HCT116 (cell line): Measurements from ENCODE around the gene WWOX. TPM values are rescaled to one million over a fixed set of nuclear protein-coding genes. Genes with fewer than 3 reads are reported as not detected.

Experiments
- ATAC-seq: fragments of 200-7000 bp; cut with Tn5 transposase; 2 replicates; pipeline ENCODE4 v1.9.1; 2020; ENCODE audit warnings: mild to moderate bottlenecking, moderate library complexity
- BruUV-seq: library from RNA; stranded (reverse); fragments of 400-500 nt; replicated peaks from 2 replicates; lab custom pipeline; 2021; lab: Mats Ljungman, UMichigan
- CTCF ChIA-PET: fragments of 300-600 bp; sonication (Branson Sonifier 250); formaldehyde crosslinking; loops from one replicate; lab custom pipeline; 2021; ENCODE audit warnings: antibody characterized with exemption; lab: Charles Lee
- POLR2A ChIA-PET: fragments of 300-600, 350-600 bp; sonication (Branson Sonifier 250); formaldehyde crosslinking; loops from one replicate; lab custom pipeline; 2021; ENCODE audit warnings: antibody characterized with exemption; lab: Charles Lee
- RAD21 ChIA-PET, 2 experiments: fragments of 300-600 bp; sonication (Branson Sonifier 250); formaldehyde crosslinking; loops; one replicate each; lab custom pipeline; 2023; ENCODE audit warnings: low total read pairs in 2 of 2; ENCODE audit not compliant: uncharacterized antibody in 2 of 2, unreplicated experiment in 2 of 2, low non-redundant PET in 1 of 2; lab: Charles Lee
- DNase-seq: peaks from one replicate; pipeline ENCODE4 v3.0.0-alpha.2; 2010; ENCODE audit warnings: low read depth, low spot score
- H2AFZ ChIP-seq: fragments of 200-600 bp; shearing (Covaris generic), sonication (generic); 2 replicates; pipeline ENCODE4 v1.6.1; 2017; ENCODE audit warnings: low read depth, mixed run types, mixed read lengths, antibody characterized with exemption, low read length; ENCODE audit not compliant: poor library complexity, severe bottlenecking
- H3K27ac ChIP-seq: 2 replicates; pipeline ENCODE4 v1.5.1; 2012; ENCODE audit warnings: low read depth, low read length
- H3K27me3 ChIP-seq: fragments of 200-600 bp; sonication (generic); 2 replicates; pipeline ENCODE4 v1.6.1; 2016; ENCODE audit warnings: mixed run types, low read length, mixed read lengths; ENCODE audit not compliant: insufficient read depth
- H3K36me3 ChIP-seq, 2 experiments: fragments of 200-500 bp in 1 of 2; fragments of 200-600 bp in 1 of 2; sonication (Bioruptor generic) in 1 of 2; sonication (generic) in 1 of 2; 2 replicates each; pipeline versions ENCODE4 v1.5.1 to v1.6.1; 2014 to 2016; ENCODE audit warnings: low read length in 2 of 2, inconsistent platforms in 1 of 2, mixed read lengths in 1 of 2, mixed run types in 1 of 2; ENCODE audit not compliant: insufficient read depth in 2 of 2, control insufficient read depth in 1 of 2
- H3K4me1 ChIP-seq, 2 experiments: fragments of 200-600 bp in 1 of 2; sonication (generic) in 1 of 2; 2 replicates each; pipeline versions ENCODE4 v1.5.1 to v1.6.1; 2012 to 2017; ENCODE audit warnings: low read length in 2 of 2, inconsistent platforms in 1 of 2, mild to moderate bottlenecking in 1 of 2, mixed read lengths in 1 of 2, mixed run types in 1 of 2, moderate library complexity in 1 of 2; ENCODE audit not compliant: insufficient read depth in 2 of 2, control insufficient read depth in 1 of 2
- H3K4me2 ChIP-seq: fragments of 200-600 bp; sonication (generic); 2 replicates; pipeline ENCODE4 v1.6.1; 2017; ENCODE audit warnings: mixed run types, low read length, mixed read lengths
- H3K4me3 ChIP-seq, 2 experiments: fragments of 200-600 bp in 1 of 2; sonication (generic) in 1 of 2; replicated peaks in 1 of 2; 2 replicates each; pipeline ENCODE4 v1.5.1; 2011 to 2016; ENCODE audit warnings: low read length in 2 of 2, control low read depth in 1 of 2, low read depth in 1 of 2, mild to moderate bottlenecking in 1 of 2, mixed read lengths in 1 of 2, mixed run types in 1 of 2
- H3K79me2 ChIP-seq: fragments of 200-600 bp; sonication (generic); 2 replicates; pipeline ENCODE4 v1.6.1; 2017; ENCODE audit warnings: mild to moderate bottlenecking, mixed run types, low read length, moderate library complexity, mixed read lengths; ENCODE audit not compliant: insufficient read depth
- H3K9ac ChIP-seq: fragments of 200-600 bp; sonication (generic); 2 replicates; pipeline ENCODE4 v1.6.1; 2016; ENCODE audit warnings: low read length, mixed read lengths
- H3K9me2 ChIP-seq: fragments of 200-600 bp; sonication (generic), shearing (Covaris generic); 2 replicates; pipeline ENCODE4 v1.6.1; 2017; ENCODE audit warnings: mixed run types, mild to moderate bottlenecking, moderate library complexity; ENCODE audit not compliant: insufficient read depth
- H3K9me3 ChIP-seq, 2 experiments: fragments of 200-500 bp in 1 of 2; fragments of 200-600 bp in 1 of 2; sonication (Bioruptor generic) in 1 of 2; sonication (generic) in 1 of 2; 2 replicates each; pipeline ENCODE4 v1.6.1; 2014 to 2017; ENCODE audit warnings: low read length in 2 of 2, mixed read lengths in 2 of 2, inconsistent platforms in 1 of 2, low read depth in 1 of 2, mild to moderate bottlenecking in 1 of 2, mixed run types in 1 of 2, moderate library complexity in 1 of 2; ENCODE audit not compliant: control insufficient read depth in 1 of 2, insufficient read depth in 1 of 2
- H4K20me1 ChIP-seq: fragments of 200-600 bp; sonication (generic), shearing (Covaris generic); 2 replicates; pipeline ENCODE4 v1.6.1; 2017; ENCODE audit warnings: mixed run types, mild to moderate bottlenecking, moderate library complexity; ENCODE audit not compliant: insufficient read depth
- CEBPB ChIP-seq: IDR thresholded peaks from 2 replicates; pipeline ENCODE4 v1.6.1; 2012; ENCODE audit warnings: low read depth
- ELF1 ChIP-seq: IDR thresholded peaks from 2 replicates; pipeline ENCODE4 v1.6.1; 2012; ENCODE audit warnings: low read depth, borderline replicate concordance
- EZH2phosphoT487 ChIP-seq: fragments of 200-600 bp; IDR thresholded peaks from 2 replicates; pipeline ENCODE4 v1.6.1; 2018; ENCODE audit warnings: antibody characterized with exemption, borderline replicate concordance
- FOSL1 ChIP-seq: IDR thresholded peaks from 2 replicates; pipeline ENCODE4 v1.6.1; 2012; ENCODE audit warnings: low read depth
- JUND ChIP-seq: IDR thresholded peaks from 2 replicates; pipeline ENCODE4 v1.6.1; 2012
- MAX ChIP-seq: IDR thresholded peaks from 2 replicates; pipeline ENCODE4 v1.6.1; 2012
- POLR2A ChIP-seq: IDR thresholded peaks from 2 replicates; pipeline ENCODE4 v1.7.0; 2011; ENCODE audit warnings: borderline replicate concordance; ENCODE audit not compliant: insufficient read depth, insufficient read length; ENCODE audit errors: extremely low read depth
- POLR2AphosphoS5 ChIP-seq: IDR thresholded peaks from 2 replicates; pipeline ENCODE4 v1.6.1; 2011; ENCODE audit warnings: mild to moderate bottlenecking, low read depth, low read length, moderate library complexity
- REST ChIP-seq: IDR thresholded peaks from 2 replicates; pipeline ENCODE4 v1.6.1; 2012; ENCODE audit warnings: low read depth
- TCF7L2 ChIP-seq: IDR thresholded peaks from 2 replicates; pipeline ENCODE4 v1.7.0; 2011; ENCODE audit warnings: borderline replicate concordance, inconsistent platforms; ENCODE audit not compliant: insufficient read depth, insufficient read length; ENCODE audit errors: extremely low read depth
- YY1 ChIP-seq: IDR thresholded peaks from 2 replicates; pipeline ENCODE4 v1.6.1; 2011; ENCODE audit warnings: low read length, low read depth, moderate library complexity, mild to moderate bottlenecking; ENCODE audit not compliant: insufficient replicate concordance; ENCODE audit errors: extremely low read depth
- ZFX ChIP-seq: fragments of 450-650 bp; IDR thresholded peaks from 2 replicates; pipeline ENCODE4 v1.6.1; 2017
- intact Hi-C: fragments of 100-400 bp; cut with micrococcal nuclease; formaldehyde crosslinking; loops from 2 replicates; pipeline ENCODE4 v1.10.0; 2022
- total RNA-seq: library from RNA; stranded (reverse); gene quantifications from one replicate; pipeline ENCODE4 v1.2.1, GENCODE V29; 2021; ENCODE audit not compliant: unreplicated experiment
- TF ChIP-seq, protein P1 (sequence below), 3 experiments: fragments of 200-600 bp in 1 of 3; sonication (generic) in 1 of 3; IDR thresholded peaks in 2 of 3; conservative IDR thresholded peaks in 1 of 3; 2 replicates each; pipeline ENCODE4 v1.5.1; 2012 to 2017; ENCODE audit warnings: low read depth in 2 of 3, low read length in 2 of 3, antibody characterized with exemption in 1 of 3, borderline replicate concordance in 1 of 3, control low read depth in 1 of 3, mild to moderate bottlenecking in 1 of 3, mixed read lengths in 1 of 3, mixed run types in 1 of 3, moderate library complexity in 1 of 3; ENCODE audit not compliant: insufficient read depth in 1 of 3

The WWOX gene
- total RNA-seq, 1 experiment from 2014 or later: 13.7 TPM

- Histone ChIP-seq H3K27ac (no peak overlapping the region), H2AFZ (no peak overlapping the region), H3K36me3 (no peaks in the 10 kb centered on the region), H3K27me3 (no peaks in the 10 kb centered on the region), H3K4me3 (no peak overlapping the region), H3K4me2 (no peak overlapping the region), H3K9me3 (no peaks in the 10 kb centered on the region), H4K20me1 (no peaks in the 10 kb centered on the region), H3K4me1 (no peaks in the 10 kb centered on the region), H3K9ac (no peak overlapping the region), H3K9me2 (no peaks in the 10 kb centered on the region), H3K79me2 (no peaks in the 10 kb centered on the region)
- TF ChIP-seq JUND: no peak
- TF ChIP-seq ZFX: no peak
- no peak for TF ChIP-seq POLR2A
- TF ChIP-seq POLR2AphosphoS5: no peak
- TF ChIP-seq FOSL1: no peak
- TF ChIP-seq ELF1: no peak
- TF ChIP-seq EZH2phosphoT487: no peak
- TF ChIP-seq MAX: no peak
- TF ChIP-seq, protein P1, sequence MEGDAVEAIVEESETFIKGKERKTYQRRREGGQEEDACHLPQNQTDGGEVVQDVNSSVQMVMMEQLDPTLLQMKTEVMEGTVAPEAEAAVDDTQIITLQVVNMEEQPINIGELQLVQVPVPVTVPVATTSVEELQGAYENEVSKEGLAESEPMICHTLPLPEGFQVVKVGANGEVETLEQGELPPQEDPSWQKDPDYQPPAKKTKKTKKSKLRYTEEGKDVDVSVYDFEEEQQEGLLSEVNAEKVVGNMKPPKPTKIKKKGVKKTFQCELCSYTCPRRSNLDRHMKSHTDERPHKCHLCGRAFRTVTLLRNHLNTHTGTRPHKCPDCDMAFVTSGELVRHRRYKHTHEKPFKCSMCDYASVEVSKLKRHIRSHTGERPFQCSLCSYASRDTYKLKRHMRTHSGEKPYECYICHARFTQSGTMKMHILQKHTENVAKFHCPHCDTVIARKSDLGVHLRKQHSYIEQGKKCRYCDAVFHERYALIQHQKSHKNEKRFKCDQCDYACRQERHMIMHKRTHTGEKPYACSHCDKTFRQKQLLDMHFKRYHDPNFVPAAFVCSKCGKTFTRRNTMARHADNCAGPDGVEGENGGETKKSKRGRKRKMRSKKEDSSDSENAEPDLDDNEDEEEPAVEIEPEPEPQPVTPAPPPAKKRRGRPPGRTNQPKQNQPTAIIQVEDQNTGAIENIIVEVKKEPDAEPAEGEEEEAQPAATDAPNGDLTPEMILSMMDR (IDR thresholded peaks at IDR 0.05 in 2 of 3, conservative IDR thresholded peaks at IDR 0.05 in 1 of 3; ENCODE audit: borderline replicate concordance in 1 of 3, insufficient read depth in 1 of 3, low read depth in 2 of 3, low read length in 2 of 3): no peak
- no peak for TF ChIP-seq TCF7L2
- TF ChIP-seq REST: no peak
- TF ChIP-seq YY1: no peak
- TF ChIP-seq CEBPB: no peak
- CTCF ChIA-PET: no interaction called here
- no peak for ATAC-seq
- DNase-seq: no peak
- intact Hi-C loops: no loop called here
- RAD21 ChIA-PET: no interaction called here
- POLR2A ChIA-PET: no interaction called here
- no TSS peak for BruUV-seq
Observed at GRCh38 chr16:78284326-78284725, 184.9 kb downstream of the WWOX start.
